Ecto neural progenitor cell (in vitro differentiated cells): Measurements from ENCODE around the gene CD82.
"Not testable (repeated sequence)": the region's sequence is repeated elsewhere in the genome, so short reads cannot be mapped to it uniquely, and the experiment has no call there.

Source experiments
- DNase-seq: peaks from one replicate; pipeline ENCODE4 v3.0.0-alpha.2; 2018; ENCODE audit warnings: low spot score

CD82 gene

DNA sequence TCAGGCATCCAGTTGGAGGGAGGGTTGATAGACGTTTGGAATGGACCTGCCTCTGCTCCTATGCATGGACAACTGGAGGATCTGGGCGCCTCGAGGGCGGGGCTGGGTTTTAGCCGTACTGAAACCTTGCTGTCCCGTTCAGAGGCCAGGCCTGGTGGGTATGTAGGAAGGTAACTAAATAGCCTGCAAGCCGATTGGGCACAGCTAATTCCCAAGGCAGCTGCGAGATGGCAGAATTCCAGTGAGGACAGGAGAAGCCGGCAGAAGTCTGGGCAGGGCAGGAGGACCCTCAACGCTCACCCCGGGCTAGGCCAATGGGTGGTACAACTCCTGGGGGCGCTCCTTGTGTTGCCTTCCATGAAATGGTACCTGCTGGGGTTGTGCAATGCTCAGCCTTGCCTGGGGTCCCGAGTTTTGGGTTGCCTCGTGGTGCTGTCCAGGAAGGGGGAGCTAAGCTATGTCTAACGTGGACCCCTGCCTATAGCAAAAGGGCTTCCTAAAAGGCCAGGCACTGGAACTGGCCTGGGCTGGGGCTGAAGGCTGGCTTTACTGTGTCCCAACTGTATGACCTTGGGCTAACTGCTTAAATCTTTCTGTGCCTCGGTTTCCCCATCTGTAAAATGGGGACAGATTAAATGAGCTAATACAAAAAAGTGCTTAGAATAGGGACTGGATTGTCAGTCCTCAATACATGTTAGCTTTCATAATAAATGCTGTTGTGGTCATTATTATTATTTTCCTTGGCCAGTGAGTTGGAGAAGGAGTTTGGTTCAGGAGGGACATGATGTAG, 30.1 kb upstream of the CD82 start:
- DNase-seq, result no peak

DNA sequence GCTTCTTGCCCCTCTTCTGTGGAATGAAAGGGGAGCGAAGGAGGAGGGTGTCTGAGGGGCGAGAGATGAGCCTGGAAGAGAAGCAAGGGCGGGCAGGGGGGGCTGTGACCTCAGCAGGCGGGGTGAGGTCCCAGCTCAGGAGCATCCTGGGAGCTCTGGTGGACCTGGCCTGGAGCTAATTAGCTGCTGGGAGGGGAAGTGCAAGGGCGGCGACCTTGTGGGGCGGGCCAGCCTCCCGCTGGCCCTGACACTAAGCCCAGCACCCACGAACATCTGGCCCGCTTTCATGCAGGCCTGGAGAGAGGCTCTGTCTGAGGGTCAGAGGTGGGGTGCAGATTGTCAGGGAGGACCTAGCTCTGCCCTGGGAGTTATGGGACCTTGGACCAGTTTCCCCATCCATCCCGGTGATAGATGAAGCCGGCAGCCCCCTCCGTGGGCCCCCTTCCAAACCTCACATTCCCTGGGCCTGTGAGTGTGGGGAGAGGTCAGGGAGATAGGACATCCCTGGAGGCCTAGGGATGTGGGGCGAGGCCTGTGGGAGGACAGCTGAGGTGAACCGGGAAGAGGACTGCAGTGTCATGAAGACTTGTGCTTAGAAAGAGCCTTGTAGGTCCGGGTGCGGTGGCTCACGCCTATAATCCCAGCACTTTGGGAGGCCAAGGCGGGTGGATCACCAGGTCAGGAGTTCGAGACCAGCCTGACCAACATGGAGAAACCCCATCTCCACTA, 28.5 kb upstream of the CD82 start:
- DNase-seq, result no peak

DNA sequence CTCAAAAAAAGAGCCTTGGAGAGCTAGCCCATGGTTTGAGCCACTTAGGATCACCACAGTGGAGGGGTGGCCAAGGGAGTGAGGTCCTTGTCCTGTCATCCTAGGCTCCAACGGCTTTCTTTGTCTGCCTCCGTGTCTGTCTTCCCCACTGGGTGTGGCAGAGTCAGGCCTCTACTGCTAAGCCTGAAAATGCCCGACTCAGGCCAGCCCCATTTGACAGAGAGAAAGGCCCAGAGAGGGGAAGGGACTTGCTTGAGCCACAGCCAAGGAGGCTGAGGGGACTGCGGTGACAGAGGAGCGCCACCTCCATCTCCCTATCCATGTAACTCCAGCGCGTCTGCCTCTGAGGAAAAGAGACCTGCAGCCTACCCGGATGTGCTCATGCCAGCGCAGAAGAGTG, 27.8 kb upstream of the CD82 start:
- DNase-seq, result no peak

DNA sequence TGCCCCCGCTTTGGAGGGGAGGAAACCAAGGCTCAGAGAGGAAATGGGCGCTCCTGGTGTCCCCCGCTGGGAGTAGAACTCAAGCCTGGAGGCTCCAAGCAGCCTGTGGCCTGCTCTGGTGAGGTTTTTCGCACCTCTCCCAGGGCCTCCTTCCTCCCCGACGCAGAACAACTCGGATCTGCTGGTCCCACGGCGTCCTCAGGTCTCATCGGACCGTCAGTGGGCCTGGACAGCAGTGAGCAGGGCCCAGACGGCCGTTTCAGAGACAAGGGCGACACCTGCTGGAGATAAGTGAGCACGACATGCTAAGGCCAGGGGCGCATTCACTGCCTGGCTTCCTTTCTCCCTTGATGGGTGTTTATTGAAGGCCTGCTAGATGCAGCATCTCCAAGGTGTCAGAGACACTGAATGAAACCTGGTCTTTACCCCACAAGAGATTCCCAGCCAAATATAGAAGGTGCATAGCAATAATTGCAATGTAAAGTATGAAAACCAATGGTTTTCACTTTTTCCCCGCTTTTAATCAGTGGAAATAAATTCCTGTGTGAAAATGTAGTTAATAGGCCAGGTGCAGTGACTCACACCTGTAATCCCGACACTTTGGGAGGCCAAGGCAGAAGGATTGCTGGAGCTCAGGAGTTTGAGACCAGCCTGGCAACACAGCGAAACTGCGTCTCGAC, 26.9 kb upstream of the CD82 start:
- peak; percentile 88 for DNase-seq

DNA sequence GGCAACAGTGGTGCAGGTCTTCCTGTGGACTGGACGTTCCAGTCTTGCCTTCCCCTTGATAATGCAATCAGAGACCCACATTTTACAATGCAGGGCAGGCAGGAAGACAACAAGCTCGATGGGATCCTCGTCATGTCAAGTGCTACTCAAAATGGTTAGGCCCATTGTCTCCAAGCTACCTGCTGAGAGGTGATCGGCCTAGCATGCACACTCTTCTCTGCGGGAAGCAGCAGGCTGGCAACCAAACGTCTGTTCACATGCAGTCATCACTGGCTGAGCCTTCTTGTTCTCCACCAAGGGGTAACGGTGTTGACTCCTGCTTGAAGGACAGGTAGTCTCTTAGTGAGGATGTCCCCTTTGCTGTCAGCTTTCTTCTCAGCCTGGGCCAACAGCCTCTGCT, 25.5 kb upstream of the CD82 start:
- no peak for DNase-seq

DNA sequence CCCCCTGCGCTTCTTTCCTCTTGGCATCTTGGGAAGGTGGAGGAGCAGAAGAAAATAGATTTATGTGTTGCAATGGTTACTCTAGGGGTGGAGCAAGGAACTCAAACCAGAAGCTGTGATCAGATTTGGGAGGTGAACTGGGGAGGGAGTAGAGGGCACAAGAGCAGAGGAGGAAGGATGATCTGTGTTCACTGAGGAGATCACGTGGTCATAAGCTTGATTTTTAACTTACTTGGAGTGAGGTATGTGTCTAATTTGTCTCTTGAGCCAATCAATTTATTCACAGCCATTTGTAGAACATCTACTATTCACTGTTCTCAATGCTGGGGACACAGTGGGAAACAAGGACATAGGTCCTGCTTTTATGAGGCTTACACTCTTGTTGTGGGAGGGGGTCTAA, 24.8 kb upstream of the CD82 start:
- DNase-seq, result no peak

DNA sequence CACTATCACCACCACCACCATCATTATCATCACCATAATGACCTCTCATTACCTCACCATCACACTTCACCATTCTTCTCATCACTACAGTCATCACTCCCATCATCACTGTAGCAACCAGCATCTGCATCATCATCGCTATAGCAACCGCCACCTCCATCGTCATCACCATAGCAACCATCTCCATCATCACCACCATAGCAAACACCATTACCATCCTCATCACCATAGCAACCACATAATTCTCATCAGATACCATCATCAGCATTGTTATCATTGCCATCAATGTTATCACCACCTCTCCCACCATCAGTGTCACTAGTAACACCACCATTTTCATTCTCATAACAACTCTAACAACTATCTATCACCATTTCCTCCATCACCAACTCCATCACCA, 23.1 kb upstream of the CD82 start:
- DNase-seq, result no peak

DNA sequence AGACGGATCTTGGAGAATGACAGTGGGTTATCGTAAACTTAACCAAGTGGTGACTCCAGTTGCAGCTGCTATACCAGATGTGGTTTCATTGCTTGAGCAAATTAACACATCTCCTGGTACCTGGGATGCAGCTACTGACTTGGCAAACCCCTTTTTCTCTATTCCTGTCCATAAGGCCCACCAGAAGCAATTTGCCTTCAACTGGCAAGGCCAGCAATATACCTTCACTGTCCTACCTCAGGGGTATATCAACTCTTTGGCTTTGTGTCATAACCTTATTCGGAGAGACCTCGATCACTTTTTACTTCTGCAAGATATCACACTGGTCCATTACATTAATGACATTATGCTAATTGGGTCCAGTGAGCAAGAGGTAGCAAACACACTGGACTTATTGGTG, 18.5 kb upstream of the CD82 start:
- not testable (repeated sequence) for DNase-seq

DNA sequence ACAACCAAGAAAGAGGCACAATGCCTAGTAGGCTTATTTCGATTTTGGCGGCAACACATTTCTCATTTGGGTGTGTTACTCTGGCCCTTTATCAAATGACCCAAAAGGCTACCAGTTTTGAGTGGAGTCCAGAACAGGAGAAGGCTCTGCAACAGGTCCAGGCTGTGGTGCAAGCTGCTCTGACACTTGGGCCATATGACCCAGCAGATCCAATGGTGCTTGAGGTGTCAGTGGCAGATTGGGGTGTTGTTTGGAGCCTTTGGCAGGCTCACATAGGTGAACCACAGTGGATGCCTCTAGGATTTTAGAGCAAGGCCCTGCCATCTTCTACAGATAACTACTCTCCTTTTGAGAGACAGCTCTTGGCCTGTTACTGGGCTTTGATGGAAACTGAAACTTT, 17.9 kb upstream of the CD82 start:
- DNase-seq, result not testable (repeated sequence)

DNA sequence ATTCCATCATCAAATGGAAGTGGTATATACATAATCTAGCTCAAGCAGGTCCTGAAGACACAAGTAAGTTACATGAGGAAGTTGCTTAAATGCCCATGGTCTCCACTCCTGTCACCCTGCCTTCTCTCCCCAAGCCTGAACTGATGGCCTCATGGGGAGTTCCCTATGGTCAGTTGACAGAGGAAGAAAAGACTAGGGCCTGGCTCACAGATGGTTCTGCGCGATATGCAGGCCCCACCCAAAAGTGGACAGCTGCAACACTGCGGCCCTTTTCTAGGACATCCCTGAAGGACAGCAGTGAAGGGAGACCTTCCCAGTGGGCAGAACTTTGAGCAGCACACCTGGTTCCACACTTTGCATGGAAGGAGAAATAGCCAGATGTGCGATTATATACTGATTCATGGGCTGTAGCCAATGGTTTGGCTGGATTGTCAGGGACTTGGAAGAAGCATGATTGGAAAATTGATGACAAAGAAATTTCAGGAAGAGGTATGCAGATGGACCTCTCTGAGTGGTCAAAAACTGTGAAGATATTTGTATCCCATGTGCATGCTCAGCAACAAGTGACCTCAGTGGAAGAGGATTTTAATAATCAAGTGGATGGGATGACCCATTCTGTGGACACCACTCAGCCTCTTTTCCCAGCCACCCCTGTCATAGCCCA, 17.3 kb upstream of the CD82 start:
- no peak for DNase-seq

DNA sequence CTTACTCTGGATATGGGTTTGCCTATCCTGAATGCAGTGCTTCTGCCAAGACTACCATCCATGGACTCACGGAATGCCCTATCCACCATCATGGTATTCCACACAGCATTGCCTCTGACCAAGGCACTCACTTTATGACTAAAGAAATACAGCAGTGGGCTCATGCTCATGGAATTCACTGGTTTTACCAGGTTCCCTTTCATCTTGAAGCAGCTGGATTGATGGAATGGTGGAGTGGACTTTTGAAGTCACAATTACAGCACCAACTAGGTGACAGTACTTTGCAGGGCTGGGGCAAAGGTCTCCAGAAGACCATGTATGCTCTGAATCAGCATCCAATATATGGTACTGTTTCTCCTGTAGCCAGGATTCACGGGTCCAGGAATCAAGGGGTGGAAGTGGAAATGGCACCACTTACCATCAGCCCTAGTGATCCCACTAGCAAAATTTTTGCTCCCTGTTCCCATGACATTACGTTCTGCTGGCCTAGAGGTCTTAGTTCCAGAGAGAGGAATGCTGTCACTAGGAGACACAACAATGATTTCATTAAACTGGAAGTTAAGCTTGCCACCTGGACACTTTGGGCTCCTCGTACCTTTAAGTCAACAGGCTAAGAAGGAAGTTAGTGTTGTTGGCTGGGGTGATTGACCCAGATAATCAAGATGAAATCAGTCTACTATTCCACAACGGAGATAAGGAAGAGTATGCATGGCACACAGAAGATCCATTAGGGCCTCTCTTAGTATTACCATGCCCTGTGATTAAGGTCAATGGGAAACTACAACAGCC, 16.3 kb upstream of the CD82 start:
- not testable (repeated sequence) for DNase-seq

DNA sequence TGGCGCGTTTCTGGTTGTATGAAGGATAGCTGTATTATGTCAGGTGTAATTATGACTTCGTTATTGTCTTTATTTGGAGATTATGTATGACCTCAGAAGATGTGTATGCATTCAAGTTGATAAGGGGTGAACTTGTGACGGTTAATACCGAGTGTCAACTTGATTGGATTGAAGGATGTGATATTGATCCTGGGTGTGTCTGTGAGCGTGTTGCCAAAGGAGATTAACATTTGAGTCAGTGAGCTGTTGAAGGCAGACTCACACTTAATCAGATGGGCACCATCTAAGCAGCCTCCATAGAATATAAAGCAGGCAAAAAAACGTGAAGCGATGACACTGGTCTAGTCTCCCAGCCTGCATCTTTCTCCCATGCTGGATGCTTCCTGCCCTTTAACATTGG, 15.3 kb upstream of the CD82 start:
- DNase-seq, result no peak

DNA sequence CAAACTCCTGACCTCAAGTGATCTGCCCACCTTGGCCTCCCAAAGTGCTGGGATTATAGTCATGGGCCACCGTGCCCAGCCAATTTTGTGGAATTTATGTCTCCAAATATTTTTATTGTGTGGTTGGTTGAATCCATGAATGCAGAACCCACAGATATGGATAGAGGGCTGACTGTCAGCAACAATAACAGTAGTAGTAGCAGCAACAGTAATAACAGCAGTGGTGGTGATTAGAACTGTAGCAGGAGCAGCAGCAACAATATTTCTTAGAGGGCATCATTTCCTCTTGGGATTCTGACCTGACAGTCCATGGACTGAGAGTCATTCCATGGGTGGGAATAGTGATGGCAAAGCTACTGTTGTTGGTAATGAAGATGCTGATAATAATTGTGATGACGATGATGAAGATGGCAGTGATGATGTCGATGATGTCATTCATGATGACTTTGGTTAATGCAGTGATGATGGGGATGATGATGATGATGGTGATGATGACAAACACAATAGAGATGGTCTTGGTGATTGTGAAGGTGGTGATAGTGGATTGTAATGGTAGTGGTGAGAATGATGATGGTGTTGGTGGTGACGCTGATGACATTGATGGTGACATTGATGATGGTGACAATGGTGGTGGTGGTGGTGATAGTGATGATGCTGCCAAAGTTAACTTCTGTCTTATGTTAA, 13.9 kb upstream of the CD82 start:
- no peak for DNase-seq

DNA sequence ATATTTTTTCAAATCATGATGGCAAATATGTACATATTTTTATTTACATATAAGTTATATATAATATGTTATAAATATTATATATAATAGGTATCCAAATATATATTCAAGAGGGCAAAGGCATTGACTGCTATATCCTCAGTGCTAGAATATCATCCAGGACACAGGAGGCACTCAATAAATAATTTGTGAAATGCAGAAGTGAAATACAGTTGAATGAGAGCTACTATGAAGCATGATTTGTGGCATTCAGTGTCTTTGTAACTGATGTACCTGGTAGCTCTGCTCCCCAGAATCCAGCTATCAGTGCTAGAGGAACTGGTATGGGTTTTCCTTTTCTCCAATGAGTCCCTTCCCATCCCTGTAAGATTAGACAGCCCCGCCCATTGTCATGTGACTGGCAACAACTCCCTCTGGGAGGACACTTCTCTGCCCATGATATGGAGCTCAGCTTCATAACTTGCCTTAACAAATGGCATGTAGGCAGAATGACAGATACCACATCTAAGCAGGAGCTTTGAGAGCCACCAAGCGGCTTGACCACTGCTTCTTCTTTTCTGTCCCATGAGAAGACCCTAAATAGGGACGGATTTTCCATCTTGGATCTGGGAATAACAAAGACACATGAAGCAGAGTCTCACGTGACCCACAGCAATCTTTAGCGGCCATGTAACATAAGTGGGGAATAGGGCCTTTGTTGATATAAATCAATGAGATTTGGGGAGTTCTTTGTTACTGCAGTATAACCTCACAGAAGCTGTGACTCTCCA, 10.2 kb upstream of the CD82 start:
- no peak for DNase-seq

DNA sequence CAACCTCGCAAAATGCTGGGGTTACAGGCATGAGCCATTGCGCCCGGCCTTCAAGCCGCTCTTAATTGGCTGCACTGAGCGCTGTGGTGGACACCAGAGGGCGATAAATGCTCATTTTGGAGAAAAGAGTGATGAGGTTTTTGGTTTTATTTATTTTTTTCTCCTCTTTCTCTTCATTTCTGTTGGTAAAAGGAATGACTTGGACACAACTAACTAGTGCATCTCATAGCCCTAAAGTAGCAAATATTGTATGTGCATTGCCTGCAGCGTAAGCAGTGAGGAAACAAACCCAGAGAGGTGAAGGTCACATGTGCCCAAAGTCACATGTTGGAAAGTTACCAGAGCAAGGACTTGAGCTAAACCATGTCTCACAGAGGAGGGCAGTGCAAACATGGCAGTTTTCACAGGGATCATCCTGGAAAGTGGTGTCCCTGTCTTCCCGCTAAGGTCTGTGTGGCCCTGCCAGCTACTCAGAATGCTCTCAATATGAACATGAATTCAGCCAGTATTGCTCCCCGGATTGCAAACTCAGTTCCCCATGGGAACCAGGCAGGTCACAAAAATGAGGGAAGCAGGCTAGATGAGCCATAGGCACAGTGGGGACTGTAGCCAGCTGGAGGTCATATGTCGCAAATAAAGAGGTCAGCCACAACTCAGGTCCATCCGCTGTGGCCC, 8.6 kb upstream of the CD82 start:
- no peak for DNase-seq

DNA sequence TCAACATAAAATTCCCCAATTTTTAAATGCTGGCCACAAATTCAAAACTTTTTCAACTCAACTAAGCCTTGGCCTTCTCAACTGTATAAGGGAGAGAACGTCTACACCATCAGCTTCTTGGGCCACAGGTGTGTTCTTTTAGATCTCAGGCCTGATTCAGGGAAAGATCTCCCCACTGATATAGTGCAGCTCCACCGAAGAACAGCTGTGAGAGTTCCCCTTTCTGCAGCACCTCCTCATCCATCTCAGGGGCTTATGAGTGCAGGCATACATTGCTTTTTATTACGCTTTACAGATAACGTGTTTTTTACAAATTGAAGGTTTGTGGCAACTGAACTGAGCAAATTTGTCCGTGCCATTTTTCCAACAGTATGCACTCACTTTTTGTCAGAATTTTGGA, 8.0 kb upstream of the CD82 start:
- no peak for DNase-seq

DNA sequence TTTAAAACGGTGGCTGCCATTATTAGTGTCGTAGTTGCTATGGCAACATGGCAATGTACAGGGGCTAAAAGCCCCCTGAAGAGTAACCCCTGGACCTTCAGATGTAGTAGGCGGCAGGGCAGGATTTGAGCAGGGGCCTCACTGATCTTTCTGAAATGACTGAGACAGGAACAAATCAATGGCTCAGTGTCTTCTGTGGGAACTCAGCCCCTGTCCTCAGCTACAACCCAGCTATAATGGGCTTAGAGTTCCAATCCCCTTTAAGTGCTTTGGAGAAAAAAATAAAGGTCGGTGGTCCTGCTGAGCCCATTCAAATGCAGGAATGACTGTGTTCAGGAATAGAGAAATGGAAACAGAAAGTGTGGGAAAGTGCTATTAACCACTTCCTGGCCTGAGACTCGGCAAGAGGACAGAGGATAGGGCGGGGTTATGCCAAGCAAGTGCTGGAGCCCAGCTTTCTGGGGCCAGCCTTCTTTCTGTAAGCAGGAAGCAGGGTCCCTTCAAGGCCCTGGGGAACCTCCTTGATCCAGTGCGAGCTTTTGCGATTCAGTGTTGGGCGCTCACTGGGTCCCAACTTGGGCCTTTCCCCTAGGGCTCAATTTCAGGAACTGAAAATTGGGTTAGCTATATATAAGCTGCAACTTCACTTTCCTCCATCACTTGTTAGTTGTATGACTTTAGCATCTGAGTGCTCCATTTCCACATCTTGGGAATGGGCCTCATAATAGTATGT, 6.1 kb upstream of the CD82 start:
- DNase-seq, result peak; percentile 77

DNA sequence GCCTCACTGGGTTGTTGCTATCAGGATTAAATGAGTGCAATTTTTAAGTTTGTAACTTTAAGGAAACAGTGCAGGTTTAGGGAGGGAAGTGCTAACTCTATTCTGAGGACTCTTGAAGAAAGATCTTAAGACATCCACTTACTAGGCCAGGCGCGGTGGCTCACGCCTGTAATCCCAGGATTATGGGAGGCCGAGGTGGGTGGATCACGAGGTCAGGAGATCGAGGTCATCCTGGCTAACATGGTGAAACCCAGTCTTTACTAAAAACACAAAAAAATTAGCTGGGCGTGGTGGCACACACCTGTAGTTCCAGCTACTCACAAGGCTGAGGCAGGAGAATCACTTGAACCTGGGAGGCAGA, 5.5 kb upstream of the CD82 start:
- not testable (repeated sequence) for DNase-seq

DNA sequence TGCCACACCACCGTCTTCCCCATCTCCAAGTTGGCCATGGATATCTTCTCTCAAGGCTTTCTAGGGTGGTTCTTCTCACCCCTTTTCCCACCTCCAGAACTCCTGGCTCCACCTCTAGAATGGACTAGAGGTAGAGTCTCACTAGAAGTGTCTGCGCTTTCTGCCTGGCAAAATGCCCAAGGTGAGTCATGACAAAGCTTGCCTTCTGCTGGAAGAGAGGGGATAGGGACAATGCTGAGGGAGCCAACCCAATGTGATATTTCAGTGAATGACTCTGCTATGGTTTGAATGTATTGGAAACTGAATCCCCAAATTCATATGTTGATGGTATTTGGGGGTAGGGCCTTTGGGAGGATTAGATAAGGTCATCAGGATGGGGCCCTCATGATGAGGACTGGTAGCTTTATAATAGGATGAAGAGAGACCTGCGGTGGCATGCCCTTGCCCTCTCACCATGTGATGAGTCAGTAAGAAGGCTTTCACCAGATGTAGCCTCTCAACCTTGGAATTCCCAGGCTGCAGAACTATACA, 4.1 kb upstream of the CD82 start:
- DNase-seq, result no peak
